ENCODE measurements around the gene SLC4A1. TPM values are rescaled to one million over a fixed set of nuclear protein-coding genes. Genes with fewer than 3 reads are reported as not detected.

SLC4A1 gene
- total and polyA plus RNA-seq, 2 donors (not counting 3 experiments of a cell fraction or from before 2014, with no cell fraction given): not detected

DNA sequence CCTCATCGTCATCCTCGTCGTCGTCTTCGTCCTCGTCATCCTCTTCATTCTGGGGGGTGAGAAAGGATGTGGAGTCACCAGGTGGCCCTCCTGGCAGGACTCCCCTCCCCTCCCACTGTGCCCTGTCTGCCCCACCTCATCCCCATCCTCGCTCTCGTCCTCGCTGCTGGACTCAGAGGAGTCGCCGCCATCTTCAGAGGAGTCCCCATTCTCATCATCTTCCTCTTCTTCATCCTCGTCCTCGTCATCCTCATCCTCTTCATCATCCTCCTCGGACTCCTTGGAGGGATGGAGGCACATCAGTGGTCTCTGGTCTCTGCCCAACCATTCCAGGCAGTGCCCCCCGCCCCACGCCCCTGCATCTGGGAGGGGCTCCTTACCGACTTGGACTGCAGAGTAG is 60.6 kb downstream of the SLC4A1 start:
- dilution Hi-C loops (cut with MboI; ENCODE audit: extremely low pct_ligation_motif_present, low sequenced_read_pairs) (no loop called here), intact Hi-C loops (cut with micrococcal nuclease) (no loop called here)
- no peak for DNase-seq (ENCODE audit: low read depth, low spot score)
- no peak overlapping the region for H3K4me2 ChIP-seq (ENCODE audit: insufficient read depth, low read length)
- H4K20me1 ChIP-seq (replicated peaks; ENCODE audit: control insufficient read depth, extremely low read depth, insufficient read depth, low read length): no peaks in the 10 kb centered on the region
- ChIA-PET POLR2A (no interaction called here), CTCF (interaction anchor here (1.0 to 1.4 kb wide), 3 partner anchors 123 to 138 kb away, joined by 3 read pairs; no protein-coding TSS in a partner anchor)
- H3K27ac ChIP-seq (ENCODE audit: insufficient read depth, low read depth, low read length): no peak overlapping the region
- no peaks in the 10 kb centered on the region for H3K27me3 ChIP-seq (ENCODE audit: control insufficient read depth in 2 of 2, insufficient read depth in 2 of 2, low read length in 2 of 2)
- no TSS peak for BruUV-seq (replicated peaks)
- H3K9me1 ChIP-seq (replicated peaks; ENCODE audit: control insufficient read depth, extremely low read depth, insufficient read depth, low read length): no peaks in the 10 kb centered on the region
- no peaks in the 10 kb centered on the region for H3K9me3 ChIP-seq (replicated peaks; ENCODE audit: control insufficient read depth, insufficient read depth, low read length)
- H2AFZ ChIP-seq (ENCODE audit: low read depth, low read length): no peak overlapping the region
- H3K4me1 ChIP-seq (ENCODE audit: control insufficient read depth, extremely low read depth, insufficient read depth, low read length): peaks cover 13% of the 10 kb centered on the region
- no peaks in the 10 kb centered on the region for H3K79me2 ChIP-seq (ENCODE audit: control insufficient read depth, insufficient read depth, low read length)
- TF ChIP-seq POLR2A (IDR thresholded peaks at IDR 0.05; ENCODE audit: low read depth, low read length) (no peak), MYC (IDR thresholded peaks at IDR 0.05; ENCODE audit: low read depth, low read length) (no peak), JUN (IDR thresholded peaks at IDR 0.05; ENCODE audit: borderline replicate concordance, insufficient read depth, insufficient read length, low read depth) (no peak), GATA2 (IDR thresholded peaks at IDR 0.05; ENCODE audit: insufficient read depth, insufficient read length, low read depth, low read length) (no peak), FOS (IDR thresholded peaks at IDR 0.05; ENCODE audit: borderline replicate concordance, insufficient read depth, low read length) (no peak), EZH2 (IDR thresholded peaks at IDR 0.05; ENCODE audit: borderline replicate concordance, low read depth, low read length, severe bottlenecking) (no peak), POLR2AphosphoS5 (IDR thresholded peaks at IDR 0.05; ENCODE audit: insufficient read depth, low read depth, low read length) (no peak)
- TF ChIP-seq, protein P1, sequence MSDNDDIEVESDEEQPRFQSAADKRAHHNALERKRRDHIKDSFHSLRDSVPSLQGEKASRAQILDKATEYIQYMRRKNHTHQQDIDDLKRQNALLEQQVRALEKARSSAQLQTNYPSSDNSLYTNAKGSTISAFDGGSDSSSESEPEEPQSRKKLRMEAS (IDR thresholded peaks at IDR 0.05; ENCODE audit: insufficient read depth, insufficient read length): no peak
- TF ChIP-seq, protein P2, sequence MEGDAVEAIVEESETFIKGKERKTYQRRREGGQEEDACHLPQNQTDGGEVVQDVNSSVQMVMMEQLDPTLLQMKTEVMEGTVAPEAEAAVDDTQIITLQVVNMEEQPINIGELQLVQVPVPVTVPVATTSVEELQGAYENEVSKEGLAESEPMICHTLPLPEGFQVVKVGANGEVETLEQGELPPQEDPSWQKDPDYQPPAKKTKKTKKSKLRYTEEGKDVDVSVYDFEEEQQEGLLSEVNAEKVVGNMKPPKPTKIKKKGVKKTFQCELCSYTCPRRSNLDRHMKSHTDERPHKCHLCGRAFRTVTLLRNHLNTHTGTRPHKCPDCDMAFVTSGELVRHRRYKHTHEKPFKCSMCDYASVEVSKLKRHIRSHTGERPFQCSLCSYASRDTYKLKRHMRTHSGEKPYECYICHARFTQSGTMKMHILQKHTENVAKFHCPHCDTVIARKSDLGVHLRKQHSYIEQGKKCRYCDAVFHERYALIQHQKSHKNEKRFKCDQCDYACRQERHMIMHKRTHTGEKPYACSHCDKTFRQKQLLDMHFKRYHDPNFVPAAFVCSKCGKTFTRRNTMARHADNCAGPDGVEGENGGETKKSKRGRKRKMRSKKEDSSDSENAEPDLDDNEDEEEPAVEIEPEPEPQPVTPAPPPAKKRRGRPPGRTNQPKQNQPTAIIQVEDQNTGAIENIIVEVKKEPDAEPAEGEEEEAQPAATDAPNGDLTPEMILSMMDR (IDR thresholded peaks at IDR 0.05; ENCODE audit: extremely low read depth in 1 of 2, insufficient read depth in 1 of 2, low read depth in 1 of 2, low read length in 2 of 2): no peak
- no peak for FAIRE-seq
- no peak overlapping the region for H3K9ac ChIP-seq (replicated peaks; ENCODE audit: extremely low read depth, insufficient read depth, low read length)
- peaks cover 8 to 31% of the 10 kb centered on the region in 2 experiments for H3K36me3 ChIP-seq (ENCODE audit: control insufficient read depth in 2 of 2, extremely low read depth in 1 of 2, insufficient read depth in 2 of 2, low read length in 2 of 2)
- no peak overlapping the region for H3K4me3 ChIP-seq (replicated peaks in 1 of 3; ENCODE audit: insufficient read depth in 1 of 3, low read depth in 1 of 3, low read length in 3 of 3)

Measured in endothelial cell of umbilical vein (primary cell).